Stimulated activated CD8-positive, alpha-beta memory T cell treated with anti-CD3 and anti-CD28 coated beads, Interleukin-12 subunit alpha, Interleukin-12 subunit beta, amount 100 ng/mL, for 24 hours (primary cell): Measurements from ENCODE around the gene THEM5.
"Not testable (repeated sequence)": the region's sequence is repeated elsewhere in the genome, so short reads cannot be mapped to it uniquely, and the experiment has no call there.

Experiments used
- DNase-seq: peaks from one replicate; pipeline ENCODE4 v3.0.0-alpha.2; 2020; ENCODE audit errors: extremely low read depth

Gene THEM5

GRCh38 chr1:151853411-151853943 is at the start of gene THEM5:
TSS of gene THEM5 (minus strand) at chr1:151853712. CDS start at chr1:151853565, 147 bp downstream.
- no peak for DNase-seq

- no peak for DNase-seq
Observed at GRCh38 chr1:151902858-151903257, 49.3 kb upstream of the THEM5 start.

GRCh38 chr1:151900804-151901203 is 47.3 kb upstream of the THEM5 start:
- DNase-seq = not testable (repeated sequence)

GRCh38 chr1:151898519-151898991 is 45.0 kb upstream of the THEM5 start:
- no peak for DNase-seq

- no peak for DNase-seq
Observed at GRCh38 chr1:151897991-151898431, 44.5 kb upstream of the THEM5 start.

GRCh38 chr1:151893176-151893924 is 39.8 kb upstream of the THEM5 start:
- no peak for DNase-seq

GRCh38 chr1:151892190-151892589 is 38.7 kb upstream of the THEM5 start:
- no peak for DNase-seq

GRCh38 chr1:151891512-151891911 is 38.0 kb upstream of the THEM5 start:
- DNase-seq = no peak

- no peak for DNase-seq
Observed at GRCh38 chr1:151888972-151889570, 35.6 kb upstream of the THEM5 start.

- no peak for DNase-seq
Observed at GRCh38 chr1:151887028-151887427, 33.5 kb upstream of the THEM5 start.

GRCh38 chr1:151885479-151885878 is 32.0 kb upstream of the THEM5 start:
- no peak for DNase-seq

GRCh38 chr1:151884879-151885278 is 31.4 kb upstream of the THEM5 start:
- not testable (repeated sequence) for DNase-seq

GRCh38 chr1:151884445-151884844 is 30.9 kb upstream of the THEM5 start:
- not testable (repeated sequence) for DNase-seq

- not testable (repeated sequence) for DNase-seq
Observed at GRCh38 chr1:151883898-151884297, 30.4 kb upstream of the THEM5 start.

- not testable (repeated sequence) for DNase-seq
Observed at GRCh38 chr1:151882918-151883317, 29.4 kb upstream of the THEM5 start.

- DNase-seq = no peak
Observed at GRCh38 chr1:151882466-151882865, 29.0 kb upstream of the THEM5 start.

- DNase-seq = no peak
Observed at GRCh38 chr1:151881479-151881878, 28.0 kb upstream of the THEM5 start.

- no peak for DNase-seq
Observed at GRCh38 chr1:151875419-151876097, 22.0 kb upstream of the THEM5 start.

GRCh38 chr1:151872776-151873175 is 19.3 kb upstream of the THEM5 start:
- not testable (repeated sequence) for DNase-seq

GRCh38 chr1:151871284-151872030 is 17.9 kb upstream of the THEM5 start:
- no peak for DNase-seq

GRCh38 chr1:151868486-151868885 is 15.0 kb upstream of the THEM5 start:
- no peak for DNase-seq
